Measurements from ENCODE around the gene VPS16.

The VPS16 gene

DNA sequence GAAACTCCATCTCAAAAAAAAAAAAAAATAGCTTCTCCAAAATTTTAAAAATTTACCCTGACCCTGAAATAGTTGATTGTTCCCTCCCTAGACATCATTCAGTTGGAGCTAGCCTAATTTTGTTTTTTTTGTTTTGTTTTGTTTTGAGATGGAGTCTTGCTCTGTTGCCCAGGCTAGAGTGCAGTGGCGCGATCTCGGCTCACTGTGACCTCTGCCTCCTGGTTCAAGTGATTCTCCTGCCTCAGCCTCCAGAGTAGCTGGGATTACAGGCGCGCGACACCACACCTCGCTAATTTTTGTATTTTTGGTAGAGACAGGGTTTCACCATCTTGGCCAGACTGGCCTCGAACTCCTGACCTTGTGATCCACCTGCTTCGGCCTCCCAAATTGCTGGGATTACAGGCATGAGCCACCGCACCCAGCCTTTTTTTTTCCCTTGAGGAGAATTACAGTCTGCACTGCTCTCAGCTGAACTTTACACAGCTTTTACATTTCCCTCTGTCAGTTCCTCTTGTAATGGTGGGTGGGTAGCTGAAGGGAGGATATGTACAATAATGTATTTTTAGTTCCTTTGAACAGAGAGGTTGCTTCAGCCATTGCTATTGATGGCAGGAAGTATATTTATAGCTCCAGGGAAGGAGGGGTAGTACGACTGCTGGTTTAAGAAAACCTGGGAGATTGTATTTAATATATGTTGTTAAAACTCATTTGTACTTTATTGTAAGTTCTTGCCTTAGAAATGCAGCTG is 60.5 kb downstream of the VPS16 start:
- TF ChIP-seq, protein P1, sequence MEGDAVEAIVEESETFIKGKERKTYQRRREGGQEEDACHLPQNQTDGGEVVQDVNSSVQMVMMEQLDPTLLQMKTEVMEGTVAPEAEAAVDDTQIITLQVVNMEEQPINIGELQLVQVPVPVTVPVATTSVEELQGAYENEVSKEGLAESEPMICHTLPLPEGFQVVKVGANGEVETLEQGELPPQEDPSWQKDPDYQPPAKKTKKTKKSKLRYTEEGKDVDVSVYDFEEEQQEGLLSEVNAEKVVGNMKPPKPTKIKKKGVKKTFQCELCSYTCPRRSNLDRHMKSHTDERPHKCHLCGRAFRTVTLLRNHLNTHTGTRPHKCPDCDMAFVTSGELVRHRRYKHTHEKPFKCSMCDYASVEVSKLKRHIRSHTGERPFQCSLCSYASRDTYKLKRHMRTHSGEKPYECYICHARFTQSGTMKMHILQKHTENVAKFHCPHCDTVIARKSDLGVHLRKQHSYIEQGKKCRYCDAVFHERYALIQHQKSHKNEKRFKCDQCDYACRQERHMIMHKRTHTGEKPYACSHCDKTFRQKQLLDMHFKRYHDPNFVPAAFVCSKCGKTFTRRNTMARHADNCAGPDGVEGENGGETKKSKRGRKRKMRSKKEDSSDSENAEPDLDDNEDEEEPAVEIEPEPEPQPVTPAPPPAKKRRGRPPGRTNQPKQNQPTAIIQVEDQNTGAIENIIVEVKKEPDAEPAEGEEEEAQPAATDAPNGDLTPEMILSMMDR (IDR thresholded peaks at IDR 0.05; ENCODE audit: insufficient read depth, low read depth, low read length, missing control alignments): no peak
- no peak overlapping the region for H3K4me3 ChIP-seq (ENCODE audit: low read length)
- DNase-seq (ENCODE audit: low read depth): no peak

DNA sequence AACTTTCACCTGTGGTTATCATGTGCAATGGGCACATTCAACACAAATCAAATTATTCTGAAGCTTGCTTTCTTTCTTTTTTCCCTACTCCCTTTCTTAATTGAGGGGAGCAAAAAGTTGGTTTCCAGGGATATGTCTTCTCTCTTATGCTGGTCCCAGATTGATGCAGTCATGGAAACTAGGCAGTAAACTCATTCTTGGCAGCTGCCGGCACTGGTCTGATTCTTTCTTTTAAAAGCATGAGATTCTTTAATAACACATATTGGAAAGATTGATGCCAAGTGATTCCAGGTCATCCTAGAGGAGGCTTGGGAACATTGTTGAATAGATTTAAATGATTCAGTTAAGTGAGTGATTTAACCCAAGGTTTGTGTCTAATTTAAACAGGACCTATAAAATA is 61.7 kb downstream of the VPS16 start:
- TF ChIP-seq, protein P1 (IDR thresholded peaks at IDR 0.05; ENCODE audit: insufficient read depth, low read depth, low read length, missing control alignments): no peak
- no peak for DNase-seq (ENCODE audit: low read depth)
- no peak overlapping the region for H3K4me3 ChIP-seq (ENCODE audit: low read length)

DNA sequence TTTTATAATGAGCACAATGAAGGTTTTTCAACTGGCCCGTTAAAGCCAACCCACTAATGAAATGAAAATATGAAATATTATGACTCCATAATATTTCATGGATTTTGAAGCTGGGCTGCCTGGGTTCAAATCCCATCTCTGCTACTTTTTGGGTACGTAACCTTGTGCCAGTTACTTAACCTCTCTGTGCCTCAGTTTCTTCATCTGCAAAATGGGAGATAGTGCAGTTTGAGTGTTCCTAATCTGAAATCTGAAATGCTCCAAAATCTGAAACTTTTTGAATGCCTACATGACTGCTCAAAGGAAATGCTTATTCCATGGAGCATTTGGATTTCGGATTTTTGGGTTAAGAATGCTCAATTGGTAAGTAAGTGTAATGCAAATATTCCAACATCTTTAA is 62.3 kb downstream of the VPS16 start:
- TF ChIP-seq, protein P1 (IDR thresholded peaks at IDR 0.05; ENCODE audit: insufficient read depth, low read depth, low read length, missing control alignments): no peak
- no peak overlapping the region for H3K4me3 ChIP-seq (ENCODE audit: low read length)
- DNase-seq (ENCODE audit: low read depth): no peak

DNA sequence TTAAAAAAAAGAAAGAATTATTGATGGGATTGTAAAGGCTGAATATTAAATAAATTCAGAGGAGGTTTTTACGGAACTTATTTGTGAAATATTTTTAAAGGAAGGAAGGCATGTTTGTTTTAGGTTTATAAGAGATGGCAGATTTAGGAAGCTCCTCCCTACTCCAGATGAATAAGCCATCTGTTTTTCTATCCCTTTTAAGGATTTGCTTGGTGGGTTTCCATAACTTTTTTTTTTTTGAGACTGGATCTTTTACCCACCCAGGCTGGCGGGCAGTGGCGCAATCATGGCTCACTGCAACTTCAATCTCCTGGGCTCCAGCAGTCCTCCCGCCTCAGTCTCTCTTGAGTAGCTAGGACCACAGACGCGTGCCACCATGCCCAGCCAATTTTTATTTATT is 63.1 kb downstream of the VPS16 start:
- H3K4me3 ChIP-seq (ENCODE audit: low read length): no peak overlapping the region
- DNase-seq (ENCODE audit: low read depth): no peak
- TF ChIP-seq, protein P1 (IDR thresholded peaks at IDR 0.05; ENCODE audit: insufficient read depth, low read depth, low read length, missing control alignments): no peak

DNA sequence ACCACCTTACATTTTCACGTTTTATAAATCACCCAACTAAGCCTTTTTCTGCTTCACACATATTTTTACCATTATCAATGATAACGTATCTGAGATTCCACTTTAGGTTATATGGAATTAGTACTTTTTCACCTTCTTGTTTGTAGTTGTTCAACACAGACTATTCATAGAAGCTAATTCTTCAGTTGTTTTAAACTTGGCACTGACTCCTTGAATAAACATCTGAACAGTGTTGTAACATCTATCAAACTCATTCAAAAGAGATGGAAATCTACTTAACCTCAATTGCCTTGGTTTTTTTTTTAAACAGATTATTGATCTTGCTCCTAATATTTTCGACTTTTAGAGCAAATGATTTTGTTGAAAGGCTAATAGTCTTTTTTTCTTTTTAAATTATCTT is 67.0 kb downstream of the VPS16 start:
- no peak overlapping the region for H3K4me3 ChIP-seq (ENCODE audit: low read length)
- TF ChIP-seq, protein P1 (IDR thresholded peaks at IDR 0.05; ENCODE audit: insufficient read depth, low read depth, low read length, missing control alignments): no peak
- DNase-seq (ENCODE audit: low read depth): no peak

DNA sequence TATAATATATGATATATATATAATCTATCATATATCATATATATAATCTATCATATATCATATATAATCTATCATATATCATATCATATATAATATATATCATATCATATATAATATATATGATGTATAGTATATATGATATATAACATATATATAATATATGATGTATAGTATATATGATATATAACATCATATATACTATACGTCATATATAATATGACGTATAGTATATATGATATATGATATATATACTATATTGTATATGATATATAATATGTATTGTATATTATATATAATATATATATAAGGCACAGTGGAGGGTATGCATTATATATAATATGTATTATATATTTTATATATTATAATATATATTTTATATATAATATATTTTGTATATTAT is 69.4 kb downstream of the VPS16 start:
- TF ChIP-seq, protein P1 (IDR thresholded peaks at IDR 0.05; ENCODE audit: insufficient read depth, low read depth, low read length, missing control alignments): no peak
- DNase-seq (ENCODE audit: low read depth): no peak

DNA sequence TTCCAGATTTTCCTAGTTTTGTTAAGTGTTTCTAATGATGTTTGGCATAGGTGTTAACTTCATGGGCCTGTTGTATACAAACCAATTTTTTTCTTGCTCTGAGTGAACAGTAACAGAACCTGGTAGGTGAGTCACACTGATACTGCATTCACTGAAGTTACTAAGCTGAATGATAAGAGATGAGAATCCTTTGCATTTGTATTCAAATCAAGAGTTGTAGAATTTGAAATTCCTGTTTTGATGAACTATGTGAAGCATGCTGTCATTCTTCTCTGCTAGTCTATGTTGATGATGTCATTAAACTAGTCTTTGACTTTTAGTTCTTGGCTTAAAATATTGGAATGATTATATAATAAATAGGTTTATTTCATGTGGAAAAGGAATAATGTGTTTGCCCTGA is 70.7 kb downstream of the VPS16 start:
- peak; percentile 60 for DNase-seq (ENCODE audit: low read depth)
- no peak overlapping the region for H3K4me3 ChIP-seq (ENCODE audit: low read length)
- TF ChIP-seq, protein P1 (IDR thresholded peaks at IDR 0.05; ENCODE audit: insufficient read depth, low read depth, low read length, missing control alignments): no peak

More for the DNA sequence above, 69.4 kb downstream of the VPS16 start:
- no peak overlapping the region for H3K4me3 ChIP-seq (ENCODE audit: low read length)

Measured in epithelial cell of esophagus (primary cell).